Measurements from ENCODE around the gene SCIN.
"Not testable (repeated sequence)": the region's sequence is repeated elsewhere in the genome, so short reads cannot be mapped to it uniquely, and the experiment has no call there.

The SCIN gene

DNA sequence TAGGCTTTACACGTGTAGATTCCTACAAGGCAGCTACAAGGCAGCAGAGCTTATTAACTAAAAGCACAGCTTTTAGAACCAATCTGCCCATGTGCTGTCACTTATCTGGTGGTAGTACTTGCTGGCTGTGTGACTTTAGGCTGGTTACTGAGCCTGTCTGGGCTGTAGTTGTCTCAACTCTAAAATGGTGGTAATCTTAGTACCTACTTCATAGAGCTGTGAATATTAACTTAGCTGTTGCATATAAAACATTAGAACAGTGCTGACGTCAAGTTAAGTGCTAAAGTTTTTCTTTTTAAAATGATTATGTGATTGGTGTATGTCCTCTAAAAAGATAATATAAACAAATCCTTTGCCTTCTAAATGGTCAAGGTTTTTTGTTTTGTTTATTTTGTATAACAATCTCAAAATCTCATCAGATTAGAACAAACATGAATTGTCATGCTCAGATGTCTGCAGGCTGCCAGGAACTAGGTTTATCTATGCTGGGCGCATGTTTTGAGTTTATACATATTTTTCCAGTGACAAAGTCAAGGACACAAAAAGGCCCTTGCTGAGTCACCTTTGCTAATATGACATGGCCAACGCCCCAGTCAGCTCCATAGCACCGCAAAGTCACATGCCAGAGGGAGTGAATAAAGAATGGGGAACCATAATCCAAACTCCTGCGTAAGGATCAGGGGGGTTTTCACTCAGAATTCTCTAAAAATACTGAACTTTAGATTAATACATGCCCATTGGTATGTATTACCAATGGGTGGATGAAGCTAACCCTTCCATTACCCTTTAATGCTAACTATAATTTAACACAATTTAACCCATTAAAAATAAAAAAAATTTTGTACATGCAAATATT, 77.1 kb downstream of the SCIN start:
- no peak for DNase-seq (ENCODE audit: low spot score)

DNA sequence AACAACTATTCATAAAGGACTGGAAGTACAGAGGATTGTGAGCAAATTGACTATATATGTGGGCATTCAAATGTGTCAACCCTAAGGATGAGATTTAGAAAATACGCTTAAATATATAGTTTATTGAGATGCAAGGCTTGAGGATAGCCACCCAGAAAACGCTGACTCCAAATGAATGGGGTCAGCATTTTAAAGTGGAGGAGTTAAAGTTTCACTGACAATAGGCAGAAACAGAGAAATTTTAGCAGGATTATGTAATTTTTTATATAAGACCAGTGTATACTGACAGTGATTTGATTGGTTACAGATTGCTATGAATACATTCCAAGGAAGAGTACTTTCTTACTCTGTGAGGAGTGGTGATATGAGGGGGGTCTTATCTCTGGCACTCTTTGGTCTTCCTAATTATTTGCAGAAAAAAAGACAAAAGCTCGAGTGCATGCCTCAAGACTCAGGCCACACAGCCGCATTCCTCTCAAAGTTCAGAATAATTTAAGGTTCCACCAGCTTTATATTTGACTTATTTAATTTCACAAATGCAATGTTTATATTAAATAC, 78.3 kb downstream of the SCIN start:
- no peak for DNase-seq (ENCODE audit: low spot score)

DNA sequence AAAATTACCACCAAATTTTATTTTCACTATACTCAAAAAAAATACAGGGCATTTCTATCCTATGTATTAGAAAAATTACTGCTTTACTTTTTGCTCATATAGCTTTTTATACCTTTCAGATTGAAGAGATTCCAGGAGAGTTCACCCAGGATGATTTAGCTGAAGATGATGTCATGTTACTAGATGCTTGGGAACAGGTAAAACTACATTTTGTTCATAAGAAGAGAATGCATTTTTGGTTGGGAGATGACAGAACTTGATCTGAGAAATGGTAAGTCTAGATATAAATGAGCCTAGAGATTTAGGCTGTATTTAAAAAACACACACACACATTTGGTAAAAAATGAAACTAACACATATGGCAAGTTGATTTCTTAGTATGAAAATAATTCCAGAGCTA, 78.8 kb downstream of the SCIN start:
- DNase-seq (ENCODE audit: low spot score) = no peak

DNA sequence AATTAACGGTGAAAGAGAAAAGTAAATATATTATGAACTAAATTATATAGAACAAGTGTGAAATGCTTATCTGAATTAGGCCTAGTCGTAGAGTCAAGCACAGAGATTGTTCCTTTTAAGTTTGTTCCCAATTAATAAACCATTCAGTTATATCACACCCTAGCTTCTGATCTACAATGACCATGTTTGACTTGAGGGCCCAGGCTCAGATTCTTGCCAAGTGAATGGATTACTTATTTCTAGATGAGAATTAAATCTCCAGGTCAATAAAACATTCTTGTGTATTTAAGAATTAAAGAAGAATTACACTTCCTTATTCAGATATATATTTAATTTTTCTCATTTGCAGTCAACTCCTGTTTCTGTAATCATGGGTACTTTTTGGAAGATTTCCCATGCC, 79.6 kb downstream of the SCIN start:
- DNase-seq (ENCODE audit: low spot score) = no peak

DNA sequence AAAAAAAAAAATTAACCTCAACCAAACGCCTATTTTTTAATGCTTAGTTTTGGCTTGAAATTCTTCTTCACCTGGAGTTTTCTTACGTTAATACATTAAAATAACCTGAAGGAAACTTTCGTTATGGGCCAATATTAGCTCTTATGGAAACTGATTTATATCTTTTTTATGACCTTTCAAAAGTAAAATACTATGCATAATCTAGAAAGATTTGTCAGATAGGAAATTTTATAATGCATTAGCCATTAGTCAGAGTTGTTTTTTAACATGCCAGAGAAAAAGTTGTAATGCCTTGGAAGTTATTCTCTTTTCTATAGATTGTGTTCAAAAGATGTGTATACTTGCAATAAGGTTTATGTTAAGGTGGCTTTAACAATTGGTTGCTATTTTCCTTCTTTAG, 82.6 kb downstream of the SCIN start:
- no peak for DNase-seq (ENCODE audit: low spot score)

DNA sequence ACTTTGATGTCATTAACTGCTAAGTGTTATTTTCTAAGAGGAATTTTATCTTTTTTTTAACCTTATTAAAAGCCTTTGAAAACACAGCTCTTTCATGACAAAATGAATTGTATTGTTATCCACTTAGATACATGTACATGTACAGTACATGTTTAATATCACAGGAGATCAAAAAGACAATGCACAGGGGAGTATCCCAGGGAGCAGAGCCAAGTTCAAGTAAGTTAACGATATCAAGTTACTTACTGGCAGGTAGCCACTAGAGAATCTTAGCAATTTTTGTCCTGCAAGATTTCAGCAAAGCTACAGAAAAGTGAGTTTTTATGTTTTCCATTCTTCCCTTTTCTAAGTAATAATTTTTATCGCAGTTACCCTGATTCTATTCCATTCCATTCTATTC, 83.0 kb downstream of the SCIN start:
- DNase-seq (ENCODE audit: low spot score) = no peak

DNA sequence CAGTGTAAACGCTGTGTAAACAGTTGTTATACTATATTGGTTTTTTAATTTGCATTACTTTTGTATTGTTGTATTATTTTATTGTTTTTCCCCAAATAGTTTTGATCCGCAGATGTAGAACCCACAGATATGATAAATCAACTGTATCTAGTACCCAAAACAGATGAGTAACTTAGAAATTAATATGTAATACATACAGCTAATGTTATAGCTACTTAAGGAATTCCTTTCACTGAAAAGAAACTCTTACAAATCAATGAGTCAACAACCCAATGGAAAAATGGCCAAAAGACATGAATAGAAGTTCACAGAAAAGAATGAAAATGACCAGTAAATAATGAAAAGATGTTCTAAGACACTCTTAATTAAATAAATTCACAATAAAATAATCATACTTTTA, 84.6 kb downstream of the SCIN start:
- no peak for DNase-seq (ENCODE audit: low spot score)

DNA sequence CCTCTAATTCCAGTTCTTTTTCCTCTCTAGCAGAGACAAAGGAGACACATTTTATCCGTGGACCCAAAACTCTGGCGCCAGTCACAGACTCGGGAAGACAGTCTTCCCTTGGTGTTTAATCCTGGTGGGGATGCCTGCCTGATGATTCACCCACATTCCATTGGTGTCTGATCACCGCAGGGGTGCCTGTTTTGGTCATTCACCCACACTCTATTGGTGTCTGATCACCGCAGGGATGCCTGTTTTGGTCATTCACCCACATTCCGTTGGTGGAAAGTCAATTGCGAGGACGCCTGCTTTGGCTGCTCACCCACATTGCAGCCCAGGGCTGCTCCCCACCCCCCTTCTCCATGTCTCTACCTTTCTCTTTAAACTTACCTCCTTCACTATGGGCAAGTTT, 89.9 kb downstream of the SCIN start:
- DNase-seq (ENCODE audit: low spot score) = not testable (repeated sequence)

DNA sequence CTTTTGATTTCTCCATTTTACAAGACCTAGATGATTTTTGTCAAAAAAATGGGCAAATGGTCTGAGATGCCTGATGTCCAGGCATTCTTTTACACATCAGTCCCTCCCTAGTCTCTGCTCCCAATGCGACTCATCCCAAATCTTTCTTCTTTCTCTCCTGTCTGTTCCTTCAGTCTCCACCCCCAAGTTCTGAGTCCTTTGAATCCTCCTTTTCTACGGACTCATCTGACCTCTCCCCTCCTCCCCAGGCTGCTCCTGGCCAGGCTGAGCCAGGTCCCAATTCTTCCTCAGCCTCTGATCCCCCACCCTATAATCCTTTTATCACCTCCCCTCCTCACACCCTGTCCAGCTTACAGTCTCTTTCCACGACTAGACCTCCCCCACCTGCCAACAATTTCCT, 90.5 kb downstream of the SCIN start:
- not testable (repeated sequence) for DNase-seq (ENCODE audit: low spot score)

DNA sequence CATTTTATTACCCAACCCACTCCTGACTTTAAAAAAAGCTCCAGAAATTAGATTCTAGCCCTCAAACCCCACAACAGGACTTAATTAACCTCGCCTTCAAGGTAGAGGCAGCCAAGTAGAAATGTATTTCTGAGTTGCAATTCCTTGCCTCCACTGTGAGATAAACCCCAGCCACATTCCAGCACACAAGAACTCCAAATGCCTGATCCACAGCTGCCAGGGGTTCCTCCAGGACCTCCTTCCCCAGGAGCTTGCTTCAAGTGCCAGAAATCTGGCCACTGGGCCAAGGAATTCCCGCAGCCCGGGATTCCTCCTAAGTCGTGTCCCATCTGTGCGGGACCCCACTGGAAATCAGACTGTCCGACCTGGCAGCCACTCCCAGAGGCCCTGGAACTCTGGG, 91.1 kb downstream of the SCIN start:
- DNase-seq (ENCODE audit: low spot score) = no peak

DNA sequence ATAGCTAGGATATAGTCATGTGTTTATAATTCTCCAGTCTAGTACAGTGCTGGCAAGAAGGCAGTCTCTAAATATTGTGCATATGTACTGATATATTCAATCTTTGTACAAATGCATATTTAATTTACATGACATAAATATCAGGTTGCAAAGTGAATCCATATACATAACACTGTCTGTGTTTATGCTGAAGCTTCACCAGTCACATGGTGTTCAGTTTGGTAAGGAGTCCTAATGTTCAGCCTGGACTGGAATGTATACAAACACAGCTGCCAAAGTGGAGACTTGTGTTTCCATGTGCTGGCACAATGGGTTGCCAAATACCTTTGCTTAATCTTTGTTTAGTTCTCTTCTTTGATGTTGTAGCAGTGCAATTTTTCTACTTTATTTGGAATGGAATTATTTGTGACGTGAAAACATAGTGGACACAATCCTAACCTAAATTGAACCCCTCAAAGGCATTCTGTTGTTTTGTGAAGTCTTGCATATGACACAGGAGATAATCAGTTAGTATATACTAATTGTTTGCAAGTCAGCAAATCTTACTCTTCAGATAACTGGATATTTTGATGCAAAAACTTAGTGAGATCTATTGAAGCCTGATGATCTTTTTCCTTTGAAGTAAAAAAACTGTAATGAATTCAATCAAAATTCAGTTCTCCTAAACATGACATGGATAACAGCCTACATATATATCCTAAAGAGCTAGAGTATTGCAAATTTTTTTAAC, 99.6 kb downstream of the SCIN start:
- no peak for DNase-seq (ENCODE audit: low spot score)

DNA sequence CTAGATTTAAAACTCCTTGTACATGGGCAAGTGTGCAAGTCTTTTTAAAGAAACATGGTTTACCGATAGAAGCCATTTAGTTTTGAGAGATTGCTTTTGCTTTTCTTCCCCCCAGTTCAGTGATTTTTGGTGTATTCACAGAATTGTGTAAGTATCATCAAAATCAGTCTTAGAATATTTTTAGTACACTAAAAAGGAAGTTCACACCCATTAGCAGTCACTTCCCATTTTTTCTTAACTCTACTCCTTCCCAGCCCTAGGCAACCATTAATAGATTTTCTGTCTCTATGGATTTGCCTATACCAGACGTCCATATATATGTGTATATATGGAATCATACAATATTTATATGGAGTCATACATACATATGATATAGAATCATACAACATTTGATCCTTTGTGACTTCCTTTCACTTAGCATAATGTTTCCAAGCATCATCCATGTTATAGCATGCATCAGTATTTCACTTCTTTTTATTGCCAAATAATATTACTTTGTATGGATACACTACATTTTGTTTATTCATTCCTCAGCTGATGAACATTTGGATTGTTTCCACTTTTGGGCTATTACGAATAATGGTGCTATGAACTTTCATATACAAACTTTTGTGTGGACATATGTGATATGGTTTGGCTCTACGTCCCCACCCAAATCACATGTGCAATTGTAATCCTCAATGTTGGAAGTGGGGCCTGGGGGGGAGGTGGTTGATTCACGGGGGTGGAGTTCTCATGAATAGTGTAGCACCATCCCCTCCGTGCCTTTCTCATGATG, 100.4 kb downstream of the SCIN start:
- no peak for DNase-seq (ENCODE audit: low spot score)

DNA sequence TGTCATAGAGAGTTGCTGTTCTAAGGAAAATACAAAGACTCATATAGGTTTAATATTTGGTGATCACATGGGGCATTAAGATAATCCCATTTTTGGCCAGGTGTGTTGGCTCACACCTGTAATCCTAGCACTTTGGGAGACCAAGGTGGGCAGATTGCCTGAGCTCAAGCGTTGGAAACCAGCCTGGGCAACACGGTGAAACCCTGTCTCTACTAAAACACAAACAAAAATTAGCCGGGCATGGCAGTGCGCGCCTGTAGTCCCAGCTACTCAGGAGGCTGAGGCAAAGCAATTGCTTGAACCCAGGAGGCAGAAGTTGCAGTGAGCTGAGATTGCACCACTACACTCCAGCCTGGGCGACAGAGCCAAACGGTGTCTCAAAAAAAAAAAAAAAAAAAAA, 102.9 kb downstream of the SCIN start:
- DNase-seq (ENCODE audit: low spot score) = not testable (repeated sequence)

DNA sequence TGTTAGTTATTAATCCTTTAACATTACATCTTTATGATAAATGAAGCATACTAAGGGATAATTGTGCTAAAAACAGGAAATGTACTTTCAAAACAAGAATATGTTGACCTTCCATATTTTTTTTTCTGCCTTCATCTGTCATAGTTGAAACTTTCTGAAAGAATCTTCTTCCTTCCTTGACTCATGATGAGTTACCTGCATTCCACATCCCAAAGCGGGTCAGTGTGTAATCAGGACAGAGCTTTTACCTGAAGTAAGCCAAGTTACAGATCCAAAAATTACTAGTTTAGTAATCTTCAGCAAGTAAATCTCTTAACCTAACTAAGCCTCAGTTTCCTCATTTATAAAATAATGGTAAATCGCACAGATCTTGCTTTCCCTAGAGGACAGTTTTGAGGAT, 103.5 kb downstream of the SCIN start:
- no peak for DNase-seq (ENCODE audit: low spot score)

DNA sequence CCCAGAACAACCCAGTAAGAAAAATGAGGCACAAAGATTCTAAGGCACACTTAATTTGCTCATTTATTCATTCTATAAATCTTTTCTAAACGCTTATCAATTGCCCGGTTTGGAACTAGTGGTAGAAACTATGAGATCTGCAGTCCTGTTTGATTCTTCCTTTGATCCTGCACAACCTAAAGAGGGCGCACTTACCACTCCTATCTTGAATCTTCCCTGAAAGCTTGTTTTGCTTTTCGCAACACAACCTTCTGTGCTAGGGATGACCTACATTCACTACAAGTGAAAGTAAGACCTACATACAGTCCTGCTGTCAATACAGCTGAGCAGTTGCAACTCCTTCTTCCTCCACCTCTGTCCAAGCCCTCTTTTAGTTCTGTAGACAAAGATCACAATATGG, 104.3 kb downstream of the SCIN start:
- peak; percentile 78 for DNase-seq (ENCODE audit: low spot score)

DNA sequence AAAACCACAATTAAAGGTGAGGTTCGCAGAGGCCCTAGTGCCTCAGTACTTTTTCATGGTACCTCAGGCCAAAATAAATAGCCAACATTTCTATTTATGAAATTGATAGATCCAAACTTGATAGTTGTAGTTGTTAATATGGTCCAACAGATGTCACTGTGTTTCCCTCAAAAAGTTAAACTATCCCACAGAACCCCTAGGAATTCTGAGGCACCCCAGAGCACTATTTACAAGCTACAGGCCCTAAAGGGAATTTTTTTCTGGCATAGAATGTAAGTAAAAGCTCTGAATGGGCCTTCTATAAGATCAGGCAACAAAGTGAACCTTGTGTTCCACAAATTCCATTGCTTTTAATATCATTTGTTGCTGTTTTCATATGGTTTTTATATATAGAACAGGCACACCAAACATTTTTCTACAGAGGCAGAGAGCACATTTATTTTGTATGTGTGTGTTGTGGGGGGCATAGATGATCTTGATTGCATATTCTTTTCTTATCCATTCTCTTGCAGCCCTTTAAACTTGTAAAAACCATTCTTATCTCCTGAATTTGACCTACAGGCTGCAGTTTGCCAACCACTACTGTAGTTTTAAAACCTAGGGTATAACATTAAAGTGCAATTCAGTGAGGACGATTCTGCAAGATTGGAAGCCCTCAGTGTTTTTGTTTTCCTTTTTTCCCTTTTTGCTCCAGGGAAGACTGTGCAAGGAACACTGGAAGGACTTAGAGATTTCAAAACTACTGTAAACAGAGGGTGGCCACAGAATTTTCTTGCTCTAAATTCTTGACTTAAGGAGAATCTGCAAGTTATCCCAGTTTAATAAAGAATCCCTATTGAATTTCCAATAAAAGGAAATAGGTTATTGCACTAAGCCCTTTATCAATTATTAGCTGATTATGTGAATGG, 113.4 kb downstream of the SCIN start:
- peak; percentile 26 for DNase-seq (ENCODE audit: low spot score)

DNA sequence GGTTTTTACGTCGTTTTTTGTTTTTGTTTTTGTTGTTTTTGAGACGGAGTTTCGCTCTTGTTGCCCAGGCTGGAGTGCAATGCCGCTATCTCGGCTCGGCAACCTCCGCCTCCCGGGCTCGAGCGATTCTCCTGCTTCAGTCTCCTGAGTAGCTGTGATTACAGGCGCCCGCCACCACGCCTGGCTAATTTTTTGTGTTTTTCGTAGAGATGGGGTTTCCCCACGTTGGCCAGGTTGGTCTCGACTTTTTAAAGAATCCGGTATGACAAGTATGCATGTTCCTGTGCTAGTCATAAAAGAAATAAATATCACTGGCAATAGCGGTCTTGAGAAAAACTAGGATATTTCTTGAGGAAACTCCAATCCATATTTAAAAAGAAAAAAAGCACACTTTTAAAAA, 114.2 kb downstream of the SCIN start:
- DNase-seq (ENCODE audit: low spot score) = no peak

DNA sequence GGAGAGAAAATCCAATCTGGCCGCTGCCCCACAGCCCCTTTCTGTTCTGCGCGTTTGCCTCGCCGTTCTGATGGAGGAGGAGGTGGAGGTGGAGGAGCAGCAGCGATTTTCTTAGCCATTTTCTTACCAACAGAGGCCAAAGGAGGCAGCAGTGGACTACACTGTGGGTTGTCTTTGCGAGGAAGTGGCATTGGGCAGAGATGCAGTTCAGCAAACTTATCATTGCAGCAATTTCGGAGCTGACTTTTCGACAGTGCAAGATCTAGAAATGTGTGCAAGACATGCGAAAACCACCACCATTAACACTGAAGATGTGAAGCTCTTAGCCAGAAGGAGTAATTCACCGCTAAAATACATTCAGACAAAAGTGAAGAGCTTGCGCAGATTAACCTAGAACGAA, 115.0 kb downstream of the SCIN start:
- DNase-seq (ENCODE audit: low spot score) = peak; percentile 55

DNA sequence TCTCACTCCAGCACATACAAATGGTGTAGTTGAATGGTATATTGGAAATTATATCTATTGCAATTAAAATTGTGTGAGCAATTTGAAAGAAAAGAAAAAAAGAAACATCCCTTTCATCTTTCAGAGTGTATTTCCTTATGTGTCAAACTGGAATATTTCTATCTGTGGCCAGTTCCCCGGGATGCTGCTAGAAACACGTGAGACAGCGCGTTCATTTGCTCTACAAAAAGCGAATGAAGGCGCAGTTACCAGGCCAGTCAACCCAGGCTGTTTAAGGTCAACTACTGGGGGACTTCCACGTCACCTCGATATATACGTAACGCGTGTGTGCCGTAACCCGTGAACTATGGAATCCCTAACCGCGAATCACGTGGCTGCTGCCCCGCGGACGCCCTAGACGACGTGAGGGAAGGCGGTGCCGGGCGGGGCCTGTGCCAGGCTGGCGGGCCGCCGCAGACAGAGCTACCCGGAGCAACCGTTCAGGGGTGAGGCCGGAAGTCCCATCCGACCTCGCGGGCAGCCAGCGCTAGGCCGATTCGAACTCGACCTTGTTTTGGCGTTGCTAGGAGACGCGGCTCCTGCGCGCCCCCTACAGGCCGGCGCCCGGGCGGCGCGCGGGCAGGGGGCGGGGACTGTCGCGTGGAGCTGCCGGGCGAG, 115.8 kb downstream of the SCIN start:
- DNase-seq (ENCODE audit: low spot score) = peak; percentile 96

DNA sequence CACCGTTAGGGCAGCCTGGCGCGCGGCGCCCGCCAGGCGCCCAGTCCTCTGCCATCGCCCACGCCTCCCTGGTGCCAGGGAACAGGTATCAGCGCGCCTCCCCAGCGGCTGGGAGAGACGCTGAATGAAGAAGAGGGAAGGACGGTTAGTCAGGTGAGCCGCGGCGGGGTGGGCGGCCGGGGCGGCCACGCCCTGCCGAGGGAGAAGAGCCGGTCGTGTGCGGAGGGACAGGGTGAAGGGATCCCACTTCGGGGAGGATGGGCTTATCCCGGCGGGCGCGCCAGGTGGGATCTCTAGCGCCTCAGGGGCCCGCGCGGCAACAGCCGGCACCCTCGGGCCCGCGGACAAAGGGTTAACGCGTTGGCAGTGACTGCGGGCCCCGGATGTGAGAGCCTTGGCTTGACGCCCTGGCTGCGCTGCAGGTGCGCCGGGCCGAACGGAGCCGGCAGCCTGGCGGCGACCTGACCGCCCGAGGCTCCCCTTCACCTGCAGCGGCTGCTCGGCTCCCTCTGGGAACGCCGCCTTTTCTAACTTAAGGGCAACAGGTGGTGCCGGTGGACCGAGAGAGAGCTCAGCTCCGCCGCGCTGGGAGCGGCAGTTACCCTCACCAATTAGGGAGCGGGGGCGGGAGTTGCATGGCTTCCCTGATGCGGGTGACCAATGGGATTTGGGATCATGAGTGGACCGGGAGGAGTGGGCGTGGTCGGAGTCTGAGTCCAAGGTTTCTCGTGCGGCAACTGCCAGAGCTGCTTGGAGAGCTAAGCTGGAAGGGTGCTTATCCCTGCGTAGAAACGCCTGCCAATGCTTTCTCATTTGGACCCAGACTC, 116.6 kb downstream of the SCIN start, which contains the start of gene ARL4A:
Gene ARL4A, plus strand, starts transcription at position 743 of the 827 bp plus-strand sequence. CDS start 622 bp downstream, outside the sequence.
- DNase-seq (ENCODE audit: low spot score) = peak; percentile 94

Measured in NAMALWA (cell line).